ENCODE measurements around the gene INHA. TPM values are rescaled to one million over a fixed set of nuclear protein-coding genes. Genes with fewer than 3 reads are reported as not detected.

Gene INHA
- total RNA-seq, 1 donor from 2014 or later, result 1.2 TPM

GRCh38 chr2:219613461-219614070 lies 41.5 kb downstream of the INHA start:
- H3K9me3 Mint-ChIP-seq (ENCODE audit: unreplicated experiment), result no peaks in the 10 kb centered on the region
- DNase-seq (ENCODE audit: extremely low spot score, unreplicated experiment), result no peak
- H3K36me3 Mint-ChIP-seq (ENCODE audit: unreplicated experiment), result peaks cover 22% of the 10 kb centered on the region
- H3K27ac Mint-ChIP-seq (ENCODE audit: unreplicated experiment), result no peak overlapping the region
- H3K4me3 Mint-ChIP-seq (ENCODE audit: unreplicated experiment), result no peak overlapping the region
- TF ChIP-seq CTCF (IDR thresholded peaks at IDR 0.05), result no peak
- H3K4me1 Mint-ChIP-seq (ENCODE audit: unreplicated experiment), result no peaks in the 10 kb centered on the region
- H3K27me3 Mint-ChIP-seq (ENCODE audit: unreplicated experiment), result no peaks in the 10 kb centered on the region

GRCh38 chr2:219614076-219614860 lies 42.2 kb downstream of the INHA start:
- H3K27me3 Mint-ChIP-seq (ENCODE audit: unreplicated experiment), result no peaks in the 10 kb centered on the region
- DNase-seq (ENCODE audit: extremely low spot score, unreplicated experiment), result no peak
- H3K4me1 Mint-ChIP-seq (ENCODE audit: unreplicated experiment), result no peaks in the 10 kb centered on the region
- H3K4me3 Mint-ChIP-seq (ENCODE audit: unreplicated experiment), result no peak overlapping the region
- peaks cover 20% of the 10 kb centered on the region for H3K36me3 Mint-ChIP-seq (ENCODE audit: unreplicated experiment)
- no peak for TF ChIP-seq CTCF (IDR thresholded peaks at IDR 0.05)
- no peak overlapping the region for H3K27ac Mint-ChIP-seq (ENCODE audit: unreplicated experiment)
- H3K9me3 Mint-ChIP-seq (ENCODE audit: unreplicated experiment), result no peaks in the 10 kb centered on the region

- Mint-ChIP-seq H3K27ac (ENCODE audit: unreplicated experiment) (no peak overlapping the region), H3K27me3 (ENCODE audit: unreplicated experiment) (no peaks in the 10 kb centered on the region), H3K9me3 (ENCODE audit: unreplicated experiment) (no peaks in the 10 kb centered on the region), H3K36me3 (ENCODE audit: unreplicated experiment) (peaks cover 20% of the 10 kb centered on the region), H3K4me1 (ENCODE audit: unreplicated experiment) (no peaks in the 10 kb centered on the region), H3K4me3 (ENCODE audit: unreplicated experiment) (no peak overlapping the region)
- DNase-seq (ENCODE audit: extremely low spot score, unreplicated experiment), result no peak
- no peak for TF ChIP-seq CTCF (IDR thresholded peaks at IDR 0.05)
These were observed 42.9 kb downstream of the INHA start for GRCh38 chr2:219615036-219615435.

- H3K9me3 Mint-ChIP-seq (ENCODE audit: unreplicated experiment), result no peaks in the 10 kb centered on the region
- H3K27ac Mint-ChIP-seq (ENCODE audit: unreplicated experiment), result no peak overlapping the region
- DNase-seq (ENCODE audit: extremely low spot score, unreplicated experiment), result no peak
- H3K4me1 Mint-ChIP-seq (ENCODE audit: unreplicated experiment), result no peaks in the 10 kb centered on the region
- no peak overlapping the region for H3K4me3 Mint-ChIP-seq (ENCODE audit: unreplicated experiment)
- H3K27me3 Mint-ChIP-seq (ENCODE audit: unreplicated experiment), result no peaks in the 10 kb centered on the region
- TF ChIP-seq CTCF (IDR thresholded peaks at IDR 0.05), result no peak
- H3K36me3 Mint-ChIP-seq (ENCODE audit: unreplicated experiment), result peaks cover 17% of the 10 kb centered on the region
These were observed 43.8 kb downstream of the INHA start for GRCh38 chr2:219615894-219616293.

- no peak for DNase-seq (ENCODE audit: extremely low spot score, unreplicated experiment)
- H3K27ac Mint-ChIP-seq (ENCODE audit: unreplicated experiment), result no peak overlapping the region
- H3K27me3 Mint-ChIP-seq (ENCODE audit: unreplicated experiment), result peaks cover 3% of the 10 kb centered on the region
- no peaks in the 10 kb centered on the region for H3K9me3 Mint-ChIP-seq (ENCODE audit: unreplicated experiment)
- H3K36me3 Mint-ChIP-seq (ENCODE audit: unreplicated experiment), result peaks cover 13% of the 10 kb centered on the region
- H3K4me3 Mint-ChIP-seq (ENCODE audit: unreplicated experiment), result no peak overlapping the region
- TF ChIP-seq CTCF (IDR thresholded peaks at IDR 0.05), result no peak
- no peaks in the 10 kb centered on the region for H3K4me1 Mint-ChIP-seq (ENCODE audit: unreplicated experiment)
These were observed 44.4 kb downstream of the INHA start for GRCh38 chr2:219616550-219616949.
